GM23338 (cell line): ENCODE results near the gene CHRD.

Experiments
- CREB1 ChIP-seq: fragments of 250-450 bp; sonication (Bioruptor Pico); IDR thresholded peaks from 2 replicates; pipeline ENCODE4 v1.5.0; 2020; ENCODE audit warnings: low read depth, mild to moderate bottlenecking, moderate library complexity
- CTCF ChIP-seq, 2 experiments: fragments of 200-600 bp in 1 of 2; sonication (generic) in 1 of 2; conservative IDR thresholded peaks; 2 replicates each; pipeline versions ENCODE4 v1.5.1 to v1.6.1; 2016 to 2017; ENCODE audit warnings: antibody characterized with exemption in 2 of 2, low read depth in 2 of 2, mild to moderate bottlenecking in 2 of 2, moderate library complexity in 1 of 2
- EZH2phosphoT487 ChIP-seq: fragments of 200-600 bp; sonication (generic); IDR thresholded peaks from one replicate; pipeline ENCODE4 v1.8.1; 2018; ENCODE audit warnings: antibody characterized with exemption; ENCODE audit not compliant: unreplicated experiment

DNA sequence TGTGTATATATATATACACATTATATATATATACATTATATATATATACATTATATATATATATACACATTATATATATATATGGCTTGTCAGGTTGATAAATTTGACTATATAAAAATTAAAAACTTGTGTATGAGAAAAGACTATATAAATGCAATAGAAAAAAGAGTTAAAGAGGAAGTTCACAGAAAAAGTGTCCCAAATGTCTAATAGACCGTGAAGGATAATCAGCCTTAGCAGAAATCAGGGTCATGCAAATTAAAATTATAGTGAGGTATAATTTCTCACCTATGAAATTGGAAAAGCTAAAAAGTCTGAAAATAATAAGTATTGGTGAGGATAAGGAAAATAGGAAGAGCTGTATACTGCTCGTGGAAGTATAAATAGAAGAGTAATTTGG is 51.1 kb downstream of the CHRD start:
- no peak for TF ChIP-seq CTCF (conservative IDR thresholded peaks at IDR 0.05; ENCODE audit: low read depth in 2 of 2)
- TF ChIP-seq EZH2phosphoT487 = no peak
- TF ChIP-seq CREB1 (CRISPR knock-in tag) = no peak
